ELR (cell line): ENCODE data around the gene ISG20L2.
"Not testable (repeated sequence)": the region's sequence is repeated elsewhere in the genome, so short reads cannot be mapped to it uniquely, and the experiment has no call there.

ENCODE experiments used
- DNase-seq: peaks from one replicate; pipeline ENCODE4 v3.0.0-alpha.2; 2015; ENCODE audit warnings: low read depth

The ISG20L2 gene

GRCh38 chr1:156728599-156729462 is at the start of gene ISG20L2:
Gene ISG20L2, minus strand, starts transcription at chr1:156728766. Its CDS starts 1,114 bp downstream, at chr1:156727652.
- DNase-seq = peak; percentile 99

- no peak for DNase-seq
Observed at GRCh38 chr1:156777573-156777972, 49.0 kb upstream of the ISG20L2 start.

- DNase-seq = no peak
Observed at GRCh38 chr1:156776942-156777341, 48.4 kb upstream of the ISG20L2 start.

GRCh38 chr1:156775799-156776198 is 47.2 kb upstream of the ISG20L2 start:
- peak; percentile 54 for DNase-seq

GRCh38 chr1:156773607-156774006 is 45.0 kb upstream of the ISG20L2 start:
- DNase-seq = peak; percentile 33

GRCh38 chr1:156772728-156773497 is 44.3 kb upstream of the ISG20L2 start:
- DNase-seq = no peak

- no peak for DNase-seq
Observed at GRCh38 chr1:156772222-156772621, 43.7 kb upstream of the ISG20L2 start.

GRCh38 chr1:156768610-156769295 is 40.2 kb upstream of the ISG20L2 start:
- no peak for DNase-seq

- DNase-seq = peak; percentile 51
Observed at GRCh38 chr1:156767879-156768604, 39.5 kb upstream of the ISG20L2 start.

- DNase-seq = peak; percentile 99
Observed at GRCh38 chr1:156767101-156767878, 38.7 kb upstream of the ISG20L2 start, which contains the start of gene PRCC. Gene PRCC, plus strand, starts transcription at chr1:156767535. Its CDS starts 237 bp downstream, at chr1:156767772.

GRCh38 chr1:156766298-156767100 is 37.9 kb upstream of the ISG20L2 start:
- peak; percentile 24 for DNase-seq

- DNase-seq = no peak
Observed at GRCh38 chr1:156765666-156766065, 37.1 kb upstream of the ISG20L2 start.

- DNase-seq = not testable (repeated sequence)
Observed at GRCh38 chr1:156765136-156765535, 36.6 kb upstream of the ISG20L2 start.

GRCh38 chr1:156760796-156761104 is 32.2 kb upstream of the ISG20L2 start:
- DNase-seq = no peak

GRCh38 chr1:156760092-156760795 is 31.7 kb upstream of the ISG20L2 start:
- DNase-seq = no peak

GRCh38 chr1:156757572-156758253 is 29.1 kb upstream of the ISG20L2 start:
- not testable (repeated sequence) for DNase-seq

GRCh38 chr1:156756355-156756754 is 27.8 kb upstream of the ISG20L2 start:
- no peak for DNase-seq

GRCh38 chr1:156755527-156755950 is 27.0 kb upstream of the ISG20L2 start:
- DNase-seq = no peak

- no peak for DNase-seq
Observed at GRCh38 chr1:156754219-156754618, 25.7 kb upstream of the ISG20L2 start.
